ENCODE measurements around the gene TPK1.
A peak's percentile ranks its signal among the peaks of the same experiment; 100 is the strongest.

Gene TPK1

DNA sequence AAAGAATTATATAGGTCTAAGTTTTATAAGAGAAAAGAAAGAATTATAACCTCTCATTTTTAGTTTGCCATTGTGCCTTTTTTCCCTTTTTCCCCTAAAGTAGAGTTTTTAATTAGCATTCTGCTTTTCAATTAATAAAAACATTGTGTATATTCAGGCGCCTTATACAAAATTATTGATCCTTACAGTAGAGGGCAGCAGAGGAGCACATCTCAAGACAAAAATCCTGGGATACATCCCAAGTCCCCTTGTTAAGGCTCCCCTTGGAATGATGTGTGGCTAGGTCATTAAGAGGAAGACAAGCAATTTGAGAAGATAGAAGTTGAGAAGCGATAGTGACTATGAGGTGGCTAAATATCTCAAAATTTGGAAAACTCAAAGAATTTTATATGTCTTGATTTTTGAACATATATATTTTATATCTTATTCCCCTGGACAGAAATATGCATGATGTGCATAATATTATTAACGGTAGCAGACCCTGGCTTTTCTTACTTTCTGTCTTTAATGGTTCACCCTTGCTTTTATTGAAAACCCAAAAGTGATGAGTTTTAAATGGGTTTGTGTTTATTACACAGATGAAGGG is 19.1 kb upstream of the TPK1 start:
- no peak overlapping the region for H3K4me3 ChIP-seq (ENCODE audit: low read depth in 1 of 2, low read length in 2 of 2)
- H3K27me3 ChIP-seq (ENCODE audit: control insufficient read depth in 1 of 2, insufficient read depth in 2 of 2, low read length in 2 of 2), result no peaks in the 10 kb centered on the region
- no peak overlapping the region for H3K27ac ChIP-seq (ENCODE audit: low read depth, low read length)
- no peaks in the 10 kb centered on the region for H3K9me3 ChIP-seq (ENCODE audit: control insufficient read depth in 1 of 2, low read length in 2 of 2)
- H3K4me1 ChIP-seq (ENCODE audit: control insufficient read depth in 1 of 2, insufficient read depth in 2 of 2, low read length in 2 of 2), result no peaks in the 10 kb centered on the region
- H3K9ac ChIP-seq (ENCODE audit: low read depth in 1 of 2, low read length in 2 of 2), result no peak overlapping the region
- no peaks in the 10 kb centered on the region for H3K36me3 ChIP-seq (ENCODE audit: control insufficient read depth in 1 of 2, insufficient read depth in 2 of 2, low read length in 2 of 2)

DNA sequence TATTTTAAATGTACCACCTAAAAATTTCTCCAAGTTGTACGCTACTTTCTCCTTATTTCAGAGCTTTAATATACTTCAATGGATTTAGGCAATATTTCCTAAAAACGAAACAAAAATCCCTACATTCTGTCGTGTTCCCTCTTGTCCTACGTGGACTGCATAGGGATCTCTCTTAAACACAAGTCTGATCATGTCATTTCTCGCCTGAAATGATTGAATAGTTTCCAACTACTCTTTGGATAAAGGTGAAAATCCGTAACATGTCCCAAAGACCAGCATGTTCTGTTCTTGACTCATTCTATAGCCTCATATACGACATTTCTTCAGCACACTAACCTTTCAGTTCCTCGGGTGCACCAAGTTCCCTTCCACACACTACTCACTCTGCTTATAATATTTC is 17.7 kb upstream of the TPK1 start:
- Histone ChIP-seq H3K9ac (ENCODE audit: low read depth in 1 of 2, low read length in 2 of 2) (no peak overlapping the region), H3K27me3 (ENCODE audit: control insufficient read depth in 1 of 2, insufficient read depth in 2 of 2, low read length in 2 of 2) (no peaks in the 10 kb centered on the region), H3K9me3 (ENCODE audit: control insufficient read depth in 1 of 2, low read length in 2 of 2) (no peaks in the 10 kb centered on the region), H3K27ac (ENCODE audit: low read depth, low read length) (no peak overlapping the region), H3K4me3 (ENCODE audit: low read depth in 1 of 2, low read length in 2 of 2) (no peak overlapping the region), H3K4me1 (ENCODE audit: control insufficient read depth in 1 of 2, insufficient read depth in 2 of 2, low read length in 2 of 2) (no peaks in the 10 kb centered on the region), H3K36me3 (ENCODE audit: control insufficient read depth in 1 of 2, insufficient read depth in 2 of 2, low read length in 2 of 2) (no peaks in the 10 kb centered on the region)

DNA sequence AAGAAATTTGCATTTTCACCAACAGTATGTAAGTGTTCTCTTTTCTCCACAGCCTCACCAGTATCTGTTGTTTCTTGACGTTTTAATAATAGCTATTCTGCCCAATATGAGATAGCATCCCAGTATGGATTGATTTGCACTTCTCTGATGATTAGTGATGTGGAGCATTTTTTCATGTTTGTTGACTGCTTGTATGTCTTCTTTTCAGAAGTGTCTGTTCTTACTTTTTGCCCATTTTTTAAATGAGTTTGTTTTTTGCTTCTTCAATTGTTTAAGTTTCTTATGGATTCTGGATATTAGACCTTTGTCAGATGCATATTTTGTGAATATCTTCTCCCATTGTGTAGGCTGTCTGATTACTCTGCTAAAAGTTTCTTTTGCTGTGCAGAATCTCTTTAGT is 12.2 kb upstream of the TPK1 start:
- no peak overlapping the region for H3K27ac ChIP-seq (ENCODE audit: low read depth, low read length)
- H3K36me3 ChIP-seq (ENCODE audit: control insufficient read depth in 1 of 2, insufficient read depth in 2 of 2, low read length in 2 of 2), result no peaks in the 10 kb centered on the region
- no peaks in the 10 kb centered on the region for H3K9me3 ChIP-seq (ENCODE audit: control insufficient read depth in 1 of 2, low read length in 2 of 2)
- no peak overlapping the region for H3K9ac ChIP-seq (ENCODE audit: low read depth in 1 of 2, low read length in 2 of 2)
- H3K27me3 ChIP-seq (ENCODE audit: control insufficient read depth in 1 of 2, insufficient read depth in 2 of 2, low read length in 2 of 2), result no peaks in the 10 kb centered on the region
- H3K4me3 ChIP-seq (ENCODE audit: low read depth in 1 of 2, low read length in 2 of 2), result no peak overlapping the region
- no peaks in the 10 kb centered on the region for H3K4me1 ChIP-seq (ENCODE audit: control insufficient read depth in 1 of 2, insufficient read depth in 2 of 2, low read length in 2 of 2)

DNA sequence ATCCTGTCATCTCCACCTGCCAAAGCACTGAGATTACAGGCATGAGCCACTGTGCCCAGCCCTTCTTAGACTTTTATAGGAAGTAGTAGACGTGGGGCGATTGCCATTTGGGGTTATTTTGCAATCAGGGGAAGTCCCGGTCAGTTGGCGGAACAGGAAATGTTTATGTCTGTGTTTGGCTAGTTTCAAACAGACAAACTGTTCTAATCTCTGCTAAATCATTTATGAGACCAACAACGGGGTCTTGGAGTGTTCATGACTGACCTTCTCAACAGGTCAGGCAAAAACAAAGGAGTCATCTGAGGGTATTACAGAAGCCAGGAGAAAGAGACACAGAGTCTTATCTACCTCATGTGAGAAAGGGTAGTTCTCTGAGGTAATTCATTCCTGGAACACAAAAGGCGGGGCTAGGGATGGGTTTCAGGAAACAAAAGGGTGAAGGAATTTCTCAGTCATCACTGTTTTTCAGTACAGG is 6.6 kb upstream of the TPK1 start:
- Histone ChIP-seq H3K9me3 (ENCODE audit: control insufficient read depth in 1 of 2, low read length in 2 of 2) (peaks cover 0 to 4% of the 10 kb centered on the region in 2 donors), H3K4me3 (ENCODE audit: low read depth in 1 of 2, low read length in 2 of 2) (peak overlapping the region in 1 of 2 donors; percentile 32), H3K9ac (ENCODE audit: low read depth in 1 of 2, low read length in 2 of 2) (no peak overlapping the region), H3K36me3 (ENCODE audit: control insufficient read depth in 1 of 2, insufficient read depth in 2 of 2, low read length in 2 of 2) (no peaks in the 10 kb centered on the region), H3K27me3 (ENCODE audit: control insufficient read depth in 1 of 2, insufficient read depth in 2 of 2, low read length in 2 of 2) (no peaks in the 10 kb centered on the region), H3K4me1 (ENCODE audit: control insufficient read depth in 1 of 2, insufficient read depth in 2 of 2, low read length in 2 of 2) (peaks cover 4 to 6% of the 10 kb centered on the region in 2 donors), H3K27ac (ENCODE audit: low read depth, low read length) (no peak overlapping the region)

DNA sequence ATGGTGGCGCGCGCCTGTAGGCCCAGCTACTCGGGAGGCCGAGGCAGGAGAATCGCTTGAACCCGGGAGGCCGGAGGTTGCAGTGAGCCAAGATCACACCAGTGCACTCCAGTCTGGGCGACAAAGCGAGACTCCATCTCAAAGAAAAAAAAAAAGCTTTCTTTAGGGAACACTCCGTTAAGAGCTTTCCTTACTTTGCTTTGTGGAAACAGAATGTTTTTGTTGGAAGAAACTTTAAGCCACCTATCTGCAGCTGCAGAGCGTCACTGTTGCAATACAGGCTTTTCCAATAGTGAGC is 641 bp upstream of the TPK1 start:
- Histone ChIP-seq H3K27me3 (ENCODE audit: control insufficient read depth in 1 of 2, insufficient read depth in 2 of 2, low read length in 2 of 2) (no peaks in the 10 kb centered on the region), H3K4me3 (ENCODE audit: low read depth in 1 of 2, low read length in 2 of 2) (peak overlapping the region; percentile 96 to 98), H3K4me1 (ENCODE audit: control insufficient read depth in 1 of 2, insufficient read depth in 2 of 2, low read length in 2 of 2) (peaks cover 9 to 13% of the 10 kb centered on the region in 2 donors), H3K9me3 (ENCODE audit: control insufficient read depth in 1 of 2, low read length in 2 of 2) (peaks cover under 1 to 4% of the 10 kb centered on the region in 2 donors), H3K9ac (ENCODE audit: low read depth in 1 of 2, low read length in 2 of 2) (no peak overlapping the region), H3K36me3 (ENCODE audit: control insufficient read depth in 1 of 2, insufficient read depth in 2 of 2, low read length in 2 of 2) (no peaks in the 10 kb centered on the region), H3K27ac (ENCODE audit: low read depth, low read length) (peak overlapping the region; percentile 85)

- H3K27ac ChIP-seq (ENCODE audit: low read depth, low read length), result peak overlapping the region; percentile 85
- no peaks in the 10 kb centered on the region for H3K27me3 ChIP-seq (ENCODE audit: control insufficient read depth in 1 of 2, insufficient read depth in 2 of 2, low read length in 2 of 2)
- H3K36me3 ChIP-seq (ENCODE audit: control insufficient read depth in 1 of 2, insufficient read depth in 2 of 2, low read length in 2 of 2), result peaks cover 0 to 4% of the 10 kb centered on the region in 2 donors
- H3K9me3 ChIP-seq (ENCODE audit: control insufficient read depth in 1 of 2, low read length in 2 of 2), result peaks cover 6 to 13% of the 10 kb centered on the region in 2 donors
- H3K4me1 ChIP-seq (ENCODE audit: control insufficient read depth in 1 of 2, insufficient read depth in 2 of 2, low read length in 2 of 2), result peaks cover 9 to 13% of the 10 kb centered on the region in 2 donors
- peak overlapping the region; percentile 96 to 98 for H3K4me3 ChIP-seq (ENCODE audit: low read depth in 1 of 2, low read length in 2 of 2)
- H3K9ac ChIP-seq (ENCODE audit: low read depth in 1 of 2, low read length in 2 of 2), result peak overlapping the region; percentile 92 to 95
Measured at GRCh38 chr7:144835155-144835611, 670 bp downstream of the TPK1 start.

DNA sequence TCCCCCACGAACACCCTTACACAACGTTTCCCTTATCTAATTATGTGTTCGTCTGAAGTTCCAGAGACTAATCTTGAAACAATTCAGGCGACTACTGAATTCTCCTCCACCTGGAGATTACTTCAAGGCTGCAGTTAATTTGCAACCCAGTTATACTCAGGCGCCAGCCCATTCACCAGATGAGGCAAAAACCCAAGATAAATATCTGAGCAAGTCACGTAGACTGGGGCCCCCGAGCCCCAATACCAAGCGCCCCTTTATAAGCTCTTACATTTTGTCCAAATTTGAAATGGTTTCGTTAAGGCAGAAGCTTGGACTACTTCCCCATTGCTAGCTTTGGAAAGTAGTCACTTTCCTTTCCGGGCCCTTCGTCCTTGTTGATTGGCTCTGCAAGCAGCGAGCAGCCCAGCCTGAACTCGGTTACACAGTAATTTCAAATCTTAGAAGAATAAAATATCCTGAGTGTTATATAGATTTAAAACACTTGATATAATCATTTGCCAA is 1.2 kb downstream of the TPK1 start:
- H3K4me3 ChIP-seq (ENCODE audit: low read depth in 1 of 2, low read length in 2 of 2), result peak overlapping the region; percentile 96 to 98
- peaks cover 9 to 13% of the 10 kb centered on the region in 2 donors for H3K4me1 ChIP-seq (ENCODE audit: control insufficient read depth in 1 of 2, insufficient read depth in 2 of 2, low read length in 2 of 2)
- H3K9me3 ChIP-seq (ENCODE audit: control insufficient read depth in 1 of 2, low read length in 2 of 2), result peaks cover 6 to 13% of the 10 kb centered on the region in 2 donors
- H3K9ac ChIP-seq (ENCODE audit: low read depth in 1 of 2, low read length in 2 of 2), result peak overlapping the region; percentile 92 to 95
- no peaks in the 10 kb centered on the region for H3K27me3 ChIP-seq (ENCODE audit: control insufficient read depth in 1 of 2, insufficient read depth in 2 of 2, low read length in 2 of 2)
- peak overlapping the region; percentile 85 for H3K27ac ChIP-seq (ENCODE audit: low read depth, low read length)
- H3K36me3 ChIP-seq (ENCODE audit: control insufficient read depth in 1 of 2, insufficient read depth in 2 of 2, low read length in 2 of 2), result peaks cover 0 to 4% of the 10 kb centered on the region in 2 donors

DNA sequence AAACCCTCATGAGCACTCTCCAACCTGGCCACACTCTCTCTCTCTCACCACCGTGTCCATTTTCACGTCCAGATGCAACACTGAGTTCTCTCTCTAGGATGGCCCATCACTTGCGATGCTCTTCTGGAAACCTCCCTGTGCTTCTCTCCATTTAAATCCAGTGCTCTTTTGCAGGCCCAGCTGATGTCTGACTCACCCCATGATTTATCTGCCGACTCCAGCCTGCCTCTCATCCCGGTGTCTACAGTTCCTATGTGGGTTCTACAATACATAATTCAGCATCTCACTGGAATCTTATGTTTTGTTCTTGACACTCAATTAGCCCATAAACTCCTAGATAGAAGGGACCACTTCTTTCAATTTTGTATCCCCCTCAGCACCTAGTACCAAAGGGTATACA is 5.0 kb downstream of the TPK1 start:
- peak overlapping the region in 1 of 2 donors; percentile 12 for H3K4me3 ChIP-seq (ENCODE audit: low read depth in 1 of 2, low read length in 2 of 2)
- H3K9me3 ChIP-seq (ENCODE audit: control insufficient read depth in 1 of 2, low read length in 2 of 2), result peaks cover 6 to 10% of the 10 kb centered on the region in 2 donors
- peaks cover 9 to 13% of the 10 kb centered on the region in 2 donors for H3K4me1 ChIP-seq (ENCODE audit: control insufficient read depth in 1 of 2, insufficient read depth in 2 of 2, low read length in 2 of 2)
- no peak overlapping the region for H3K27ac ChIP-seq (ENCODE audit: low read depth, low read length)
- peaks cover 0 to 4% of the 10 kb centered on the region in 2 donors for H3K36me3 ChIP-seq (ENCODE audit: control insufficient read depth in 1 of 2, insufficient read depth in 2 of 2, low read length in 2 of 2)
- H3K27me3 ChIP-seq (ENCODE audit: control insufficient read depth in 1 of 2, insufficient read depth in 2 of 2, low read length in 2 of 2), result no peaks in the 10 kb centered on the region
- H3K9ac ChIP-seq (ENCODE audit: low read depth in 1 of 2, low read length in 2 of 2), result no peak overlapping the region

DNA sequence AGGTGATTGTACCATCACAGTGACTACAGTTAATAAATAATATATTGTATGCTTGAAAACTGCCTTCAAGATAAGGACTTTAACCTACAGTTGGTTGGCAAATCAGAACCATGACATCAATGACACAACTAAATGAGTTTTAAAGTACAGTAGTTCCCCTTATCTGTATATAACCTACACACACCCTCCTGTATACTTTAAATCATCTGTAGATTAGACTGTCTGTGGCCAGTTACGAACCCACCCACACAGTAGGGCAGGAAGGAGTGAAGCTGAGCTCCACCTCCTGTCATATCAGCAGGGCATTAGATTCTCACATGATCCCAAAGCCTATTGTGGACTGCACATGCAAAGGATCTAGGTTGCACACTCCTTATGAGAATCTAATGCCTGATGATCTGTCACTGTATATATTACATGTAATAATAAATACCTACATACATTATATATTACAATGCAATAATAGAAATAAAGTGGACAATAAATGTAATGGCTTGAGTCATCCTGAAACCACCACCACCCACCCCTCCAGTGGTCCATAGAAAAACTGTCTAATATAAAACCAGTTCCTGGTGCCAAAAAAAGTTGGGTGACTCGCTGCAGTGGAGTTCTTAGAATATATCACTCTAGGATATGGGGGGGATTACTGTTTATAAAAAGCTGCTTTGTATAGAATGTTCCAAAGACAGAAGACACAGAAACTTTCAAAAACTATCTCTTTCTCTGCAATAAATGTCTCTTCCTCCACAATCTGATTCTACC is 5.6 kb downstream of the TPK1 start:
- Histone ChIP-seq H3K4me3 (ENCODE audit: low read depth in 1 of 2, low read length in 2 of 2) (peak overlapping the region in 1 of 2 donors; percentile 12), H3K27ac (ENCODE audit: low read depth, low read length) (no peak overlapping the region), H3K27me3 (ENCODE audit: control insufficient read depth in 1 of 2, insufficient read depth in 2 of 2, low read length in 2 of 2) (no peaks in the 10 kb centered on the region), H3K9me3 (ENCODE audit: control insufficient read depth in 1 of 2, low read length in 2 of 2) (peaks cover 6 to 10% of the 10 kb centered on the region in 2 donors), H3K9ac (ENCODE audit: low read depth in 1 of 2, low read length in 2 of 2) (no peak overlapping the region), H3K36me3 (ENCODE audit: control insufficient read depth in 1 of 2, insufficient read depth in 2 of 2, low read length in 2 of 2) (peaks cover 0 to 4% of the 10 kb centered on the region in 2 donors), H3K4me1 (ENCODE audit: control insufficient read depth in 1 of 2, insufficient read depth in 2 of 2, low read length in 2 of 2) (peaks cover 9 to 13% of the 10 kb centered on the region in 2 donors)

DNA sequence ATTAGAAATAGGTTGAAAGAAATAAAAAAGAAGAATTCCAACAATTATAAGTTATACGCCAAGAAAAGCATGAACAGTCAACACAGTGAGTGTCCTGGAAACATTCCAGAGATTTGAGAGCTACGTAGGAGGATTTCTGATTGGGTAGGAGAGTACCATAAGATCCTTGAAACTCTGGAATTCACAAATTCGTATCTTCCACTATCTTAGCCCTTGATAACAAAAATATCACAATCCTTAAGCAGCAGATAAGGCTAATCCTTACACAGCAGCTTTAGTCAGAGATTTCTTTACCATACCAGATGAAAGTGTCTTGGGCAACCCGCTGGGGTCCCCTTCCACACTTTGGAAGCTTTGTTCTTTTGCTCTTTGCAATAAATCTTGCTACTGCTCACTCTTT is 8.2 kb downstream of the TPK1 start:
- H3K27me3 ChIP-seq (ENCODE audit: control insufficient read depth in 1 of 2, insufficient read depth in 2 of 2, low read length in 2 of 2), result no peaks in the 10 kb centered on the region
- H3K9ac ChIP-seq (ENCODE audit: low read depth in 1 of 2, low read length in 2 of 2), result no peak overlapping the region
- peaks cover 6 to 10% of the 10 kb centered on the region in 2 donors for H3K9me3 ChIP-seq (ENCODE audit: control insufficient read depth in 1 of 2, low read length in 2 of 2)
- no peak overlapping the region for H3K4me3 ChIP-seq (ENCODE audit: low read depth in 1 of 2, low read length in 2 of 2)
- H3K27ac ChIP-seq (ENCODE audit: low read depth, low read length), result no peak overlapping the region
- H3K36me3 ChIP-seq (ENCODE audit: control insufficient read depth in 1 of 2, insufficient read depth in 2 of 2, low read length in 2 of 2), result peaks cover 0 to 4% of the 10 kb centered on the region in 2 donors
- peaks cover 5 to 18% of the 10 kb centered on the region in 2 donors for H3K4me1 ChIP-seq (ENCODE audit: control insufficient read depth in 1 of 2, insufficient read depth in 2 of 2, low read length in 2 of 2)

Measured in duodenal mucosa (tissue), 2 donors.